Psoas muscle (tissue), 8 donors: Measurements from ENCODE around the gene GPR156. TPM values are rescaled to one million over a fixed set of nuclear protein-coding genes. Genes with fewer than 3 reads are reported as not detected.
"Not testable (repeated sequence)": the region's sequence is repeated elsewhere in the genome, so short reads cannot be mapped to it uniquely, and the experiment has no call there.

Experiments
- ATAC-seq, 4 donors: fragments of 200-7000 bp; cut with Tn5 transposase; one replicate each; pipeline ENCODE4 v1.9.1; 2020; ENCODE audit warnings: moderate library complexity in 3 of 4, mild to moderate bottlenecking in 2 of 4
- DNase-seq, 2 donors: peaks; one replicate each; pipeline ENCODE4 v3.0.0-alpha.2; 2020
- H3K27ac ChIP-seq: fragments of 200-600 bp; one replicate; pipeline ENCODE4 v1.8.0; 2022
- H3K27me3 ChIP-seq, 3 donors: fragments of 200-600 bp in 1 of 3; one replicate each; pipeline versions ENCODE4 v1.6.1 to v1.8.0; 2013 to 2022; ENCODE audit warnings: low read length in 2 of 3, mild to moderate bottlenecking in 2 of 3, moderate library complexity in 1 of 3; ENCODE audit not compliant: insufficient read depth in 3 of 3
- H3K36me3 ChIP-seq, 2 donors: fragments of 200-600 bp in 1 of 2; one replicate each; pipeline versions ENCODE4 v1.6.1 to v1.8.0; 2013 to 2022; ENCODE audit warnings: low read depth in 1 of 2, mild to moderate bottlenecking in 1 of 2, moderate library complexity in 1 of 2; ENCODE audit not compliant: insufficient read depth in 1 of 2
- H3K4me1 ChIP-seq: fragments of 200-600 bp; one replicate; pipeline ENCODE4 v1.8.0; 2022
- H3K4me3 ChIP-seq: fragments of 200-600 bp; one replicate; pipeline ENCODE4 v1.8.0; 2022; ENCODE audit warnings: mild to moderate bottlenecking
- H3K9me3 ChIP-seq: fragments of 200-600 bp; one replicate; pipeline ENCODE4 v1.8.0; 2022
- CTCF ChIP-seq: fragments of 200-600 bp; IDR thresholded peaks from one replicate; pipeline ENCODE4 v1.8.0; 2022; ENCODE audit warnings: antibody characterized with exemption
- WGBS, 3 donors: extraction: QIAGEN DNeasy Blood & Tissue Kit; methylation state at CpG; one replicate each; pipeline versions ENCODE4 v1.1.6 to v1.1.7; 2013; 5-methylcytosine and 5-hydroxymethylcytosine counted together
- intact Hi-C, 2 donors: fragments of 100-400 bp; cut with DNase I; formaldehyde crosslinking; loops; one replicate each; pipeline versions ENCODE4 v1.11.0 to v1.14.2; 2022
- polyA plus RNA-seq, 3 donors: library from polyadenylated mRNA; stranded (reverse); fragments of 200-250 nt; gene quantifications; one replicate each; pipeline ENCODE4 v1.2.3, GENCODE V29; 2013
- total RNA-seq, 4 donors: library from RNA; stranded (reverse); fragmentation: NEBNext Ultra II Directional in 2 of 4; extraction: Animal tissue kit (Norgen Biotek cat#: 25700) in 2 of 4; gene quantifications; one replicate each; pipeline versions ENCODE4 v1.2.1 to v1.2.4, GENCODE V29; 2021 to 2023
- donor health status: healthy with polysubstance abuse.
- donor health status: DM: no; HTN: no; CAD: no; lungs with moderate emphysema.
- donor health status: Bipolar disorder and iron deficiency.
- donor health status: healthy.
- donor health status: DM: yes; HTN: yes; CAD: no.
- donor health status: DM: no; HTN: no; CAD: no.
- donor health status: DM: no; HTN: no; CAD: no.
- donor health status: DM: yes; HTN: yes; CAD: no.

GPR156 gene
- total and polyA plus RNA-seq, 7 donors: 0.01 to 0.43 (median 0.20) TPM; not detected in 3

- Histone ChIP-seq H3K27ac (no peak overlapping the region), H3K36me3 (no peaks in the 10 kb centered on the region), H3K4me1 (peaks cover 7% of the 10 kb centered on the region), H3K27me3 (no peaks in the 10 kb centered on the region), H3K9me3 (no peaks in the 10 kb centered on the region), H3K4me3 (no peak overlapping the region)
- TF ChIP-seq CTCF: no peak
- 96% methylated on average over 5 of the region's 5 CpGs for WGBS, 3 donors
- no peak for ATAC-seq
- DNase-seq: no peak
- intact Hi-C loops: no loop called here
Observed at GRCh38 chr3:120157681-120158080, 127.3 kb downstream of the GPR156 start.

- peaks cover 7% of the 10 kb centered on the region for H3K4me1 ChIP-seq
- intact Hi-C loops: no loop called here
- no peak overlapping the region for H3K27ac ChIP-seq
- no peaks in the 10 kb centered on the region for H3K36me3 ChIP-seq
- no peak overlapping the region for H3K4me3 ChIP-seq
- H3K9me3 ChIP-seq: no peaks in the 10 kb centered on the region
- DNase-seq: no peak
- 78 to 86% (median 79%) methylated on average over 3 of the region's 3 CpGs for WGBS, 3 donors
- ATAC-seq: no peak
- H3K27me3 ChIP-seq: no peaks in the 10 kb centered on the region
- no peak for TF ChIP-seq CTCF
Observed at GRCh38 chr3:120157113-120157512, 127.9 kb downstream of the GPR156 start.

GRCh38 chr3:120156699-120157098 lies 128.3 kb downstream of the GPR156 start:
- no peak overlapping the region for H3K27ac ChIP-seq
- no peaks in the 10 kb centered on the region for H3K9me3 ChIP-seq
- H3K4me3 ChIP-seq: no peak overlapping the region
- intact Hi-C loops: no loop called here
- no peaks in the 10 kb centered on the region for H3K36me3 ChIP-seq
- H3K27me3 ChIP-seq: no peaks in the 10 kb centered on the region
- H3K4me1 ChIP-seq: peaks cover 7% of the 10 kb centered on the region
- no peak for TF ChIP-seq CTCF
- DNase-seq (no peak), ATAC-seq (no peak)

- H3K4me3 ChIP-seq, H3K27me3 ChIP-seq, DNase-seq, intact Hi-C loops, H3K4me1 ChIP-seq, H3K27ac ChIP-seq, H3K36me3 ChIP-seq, ATAC-seq, H3K9me3 ChIP-seq: not testable (repeated sequence)
- 86 to 88% (median 88%) methylated on average over 3 of the region's 3 CpGs for WGBS, 3 donors
Observed at GRCh38 chr3:120155694-120156093, 129.3 kb downstream of the GPR156 start.

- H3K27ac ChIP-seq: no peak overlapping the region
Observed at GRCh38 chr3:120155108-120155507, 129.9 kb downstream of the GPR156 start.

More at GRCh38 chr3:120155108-120155507, 129.9 kb downstream of the GPR156 start:
- intact Hi-C loops: no loop called here
- ATAC-seq (no peak), DNase-seq (no peak)
- no peaks in the 10 kb centered on the region for H3K9me3 ChIP-seq
- no peaks in the 10 kb centered on the region for H3K36me3 ChIP-seq
- TF ChIP-seq CTCF: no peak
- peaks cover under 1% of the 10 kb centered on the region for H3K4me1 ChIP-seq
- H3K4me3 ChIP-seq: no peak overlapping the region
- H3K27me3 ChIP-seq: no peaks in the 10 kb centered on the region
